ENCODE measurements around the gene CUL2.

The CUL2 gene

DNA sequence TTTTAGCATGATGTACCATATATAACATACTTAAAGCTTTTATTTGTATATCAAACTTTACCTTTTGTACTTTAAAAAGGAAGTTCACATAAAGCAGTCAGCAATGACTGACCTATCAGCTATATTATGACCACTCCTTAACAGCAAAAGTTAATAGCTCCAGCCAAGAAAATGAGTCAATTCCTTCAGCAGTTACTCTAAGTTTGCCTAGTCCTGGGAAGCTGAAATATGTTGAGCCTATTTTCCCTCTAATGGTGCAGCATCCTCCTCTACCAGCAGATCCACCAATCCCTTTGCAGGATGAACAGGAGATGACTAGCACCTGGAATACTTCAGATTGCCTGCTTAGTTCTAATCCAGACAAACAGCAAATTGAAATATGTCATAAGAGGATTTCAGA is 64.2 kb downstream of the CUL2 start:
- no peaks in the 10 kb centered on the region for H3K9me3 ChIP-seq (ENCODE audit: control insufficient read depth, insufficient read depth, low read length)
- H4K20me1 ChIP-seq (ENCODE audit: control insufficient read depth, insufficient read depth, low read depth, low read length) = no peaks in the 10 kb centered on the region
- no peak overlapping the region for H3K4me3 ChIP-seq (ENCODE audit: low read length)
- H3K4me1 ChIP-seq (ENCODE audit: control insufficient read depth, low read length) = peaks cover 6% of the 10 kb centered on the region
- no peaks in the 10 kb centered on the region; the same call in 1 of the 2 replicates for H3F3A ChIP-seq (ENCODE audit: control insufficient read depth, insufficient read depth)
- no peaks in the 10 kb centered on the region for H3K27me3 ChIP-seq (ENCODE audit: control insufficient read depth, low read length)
- no peaks in the 10 kb centered on the region for H3K79me2 ChIP-seq (ENCODE audit: control insufficient read depth, low read length)
- H3K4me2 ChIP-seq (ENCODE audit: low read length) = no peak overlapping the region
- H3K9me2 ChIP-seq (replicated peaks; ENCODE audit: control insufficient read depth, low read length) = no peaks in the 10 kb centered on the region
- no peak for TF ChIP-seq EZH2phosphoT487 (IDR thresholded peaks at IDR 0.05; ENCODE audit: borderline replicate concordance, low read length)
- TF ChIP-seq, protein P1, sequence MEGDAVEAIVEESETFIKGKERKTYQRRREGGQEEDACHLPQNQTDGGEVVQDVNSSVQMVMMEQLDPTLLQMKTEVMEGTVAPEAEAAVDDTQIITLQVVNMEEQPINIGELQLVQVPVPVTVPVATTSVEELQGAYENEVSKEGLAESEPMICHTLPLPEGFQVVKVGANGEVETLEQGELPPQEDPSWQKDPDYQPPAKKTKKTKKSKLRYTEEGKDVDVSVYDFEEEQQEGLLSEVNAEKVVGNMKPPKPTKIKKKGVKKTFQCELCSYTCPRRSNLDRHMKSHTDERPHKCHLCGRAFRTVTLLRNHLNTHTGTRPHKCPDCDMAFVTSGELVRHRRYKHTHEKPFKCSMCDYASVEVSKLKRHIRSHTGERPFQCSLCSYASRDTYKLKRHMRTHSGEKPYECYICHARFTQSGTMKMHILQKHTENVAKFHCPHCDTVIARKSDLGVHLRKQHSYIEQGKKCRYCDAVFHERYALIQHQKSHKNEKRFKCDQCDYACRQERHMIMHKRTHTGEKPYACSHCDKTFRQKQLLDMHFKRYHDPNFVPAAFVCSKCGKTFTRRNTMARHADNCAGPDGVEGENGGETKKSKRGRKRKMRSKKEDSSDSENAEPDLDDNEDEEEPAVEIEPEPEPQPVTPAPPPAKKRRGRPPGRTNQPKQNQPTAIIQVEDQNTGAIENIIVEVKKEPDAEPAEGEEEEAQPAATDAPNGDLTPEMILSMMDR (IDR thresholded peaks at IDR 0.05; ENCODE audit: low read depth, low read length, poor library complexity, severe bottlenecking) = no peak
- H3K27ac ChIP-seq (ENCODE audit: low read depth, low read length) = no peak overlapping the region
- peaks cover 62% of the 10 kb centered on the region for H3K36me3 ChIP-seq (ENCODE audit: control insufficient read depth, low read length)

DNA sequence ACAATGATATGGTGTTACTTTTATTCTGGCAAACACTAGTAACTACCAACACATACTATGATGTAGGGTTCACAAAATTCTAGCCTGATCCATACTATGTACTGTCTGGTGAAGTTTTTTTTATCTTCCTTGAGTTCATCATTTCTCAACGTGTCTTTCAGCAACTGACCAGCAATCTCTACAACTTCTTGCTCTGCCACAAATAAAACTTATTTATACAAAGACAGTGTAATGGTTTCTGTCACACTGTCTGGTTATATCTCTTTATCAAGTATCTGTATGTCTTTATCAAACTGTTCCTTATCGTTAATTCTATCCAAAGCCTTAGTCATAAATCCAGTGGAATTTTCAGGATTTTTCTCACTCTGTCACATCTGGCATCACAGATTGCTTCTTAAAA is 69.7 kb downstream of the CUL2 start:
- Histone ChIP-seq H3K9me2 (replicated peaks; ENCODE audit: control insufficient read depth, low read length) (no peaks in the 10 kb centered on the region), H4K20me1 (ENCODE audit: control insufficient read depth, insufficient read depth, low read depth, low read length) (no peaks in the 10 kb centered on the region), H3K4me1 (ENCODE audit: control insufficient read depth, low read length) (no peaks in the 10 kb centered on the region), H3K4me3 (ENCODE audit: low read length) (no peak overlapping the region), H3K36me3 (ENCODE audit: control insufficient read depth, low read length) (peaks cover 38% of the 10 kb centered on the region), H3F3A (ENCODE audit: control insufficient read depth, insufficient read depth) (no peaks in the 10 kb centered on the region), H3K9me3 (ENCODE audit: control insufficient read depth, insufficient read depth, low read length) (no peaks in the 10 kb centered on the region), H3K27ac (ENCODE audit: low read depth, low read length) (no peak overlapping the region), H3K79me2 (ENCODE audit: control insufficient read depth, low read length) (no peaks in the 10 kb centered on the region), H3K27me3 (ENCODE audit: control insufficient read depth, low read length) (no peaks in the 10 kb centered on the region), H3K4me2 (ENCODE audit: low read length) (no peak overlapping the region)
- TF ChIP-seq EZH2phosphoT487 (IDR thresholded peaks at IDR 0.05; ENCODE audit: borderline replicate concordance, low read length) = no peak
- TF ChIP-seq, protein P1 (IDR thresholded peaks at IDR 0.05; ENCODE audit: low read depth, low read length, poor library complexity, severe bottlenecking) = no peak

GRCh38 chr10:35019041-35020024 is 70.8 kb downstream of the CUL2 start:
- Histone ChIP-seq H3K36me3 (ENCODE audit: control insufficient read depth, low read length) (peaks cover 29% of the 10 kb centered on the region), H3K4me2 (ENCODE audit: low read length) (no peak overlapping the region), H3F3A (ENCODE audit: control insufficient read depth, insufficient read depth) (no peaks in the 10 kb centered on the region), H3K4me3 (ENCODE audit: low read length) (no peak overlapping the region), H3K9me3 (ENCODE audit: control insufficient read depth, insufficient read depth, low read length) (no peaks in the 10 kb centered on the region), H3K4me1 (ENCODE audit: control insufficient read depth, low read length) (no peaks in the 10 kb centered on the region), H3K79me2 (ENCODE audit: control insufficient read depth, low read length) (no peaks in the 10 kb centered on the region), H3K9me2 (replicated peaks; ENCODE audit: control insufficient read depth, low read length) (no peaks in the 10 kb centered on the region), H3K27me3 (ENCODE audit: control insufficient read depth, low read length) (no peaks in the 10 kb centered on the region), H3K27ac (ENCODE audit: low read depth, low read length) (no peak overlapping the region), H4K20me1 (ENCODE audit: control insufficient read depth, insufficient read depth, low read depth, low read length) (no peaks in the 10 kb centered on the region)
- TF ChIP-seq, protein P1 (IDR thresholded peaks at IDR 0.05; ENCODE audit: low read depth, low read length, poor library complexity, severe bottlenecking) = no peak
- no peak for TF ChIP-seq EZH2phosphoT487 (IDR thresholded peaks at IDR 0.05; ENCODE audit: borderline replicate concordance, low read length)

Measured in DOHH2 (cell line).